Fibroblast of the conjunctiva (primary cell): Measurements from ENCODE around the gene MAPKAPK3.
"Not testable (repeated sequence)": the region's sequence is repeated elsewhere in the genome, so short reads cannot be mapped to it uniquely, and the experiment has no call there.

Experiments
- DNase-seq: peaks from one replicate; pipeline ENCODE4 v3.0.0-alpha.2; 2010; ENCODE audit warnings: low read depth

The MAPKAPK3 gene

DNA sequence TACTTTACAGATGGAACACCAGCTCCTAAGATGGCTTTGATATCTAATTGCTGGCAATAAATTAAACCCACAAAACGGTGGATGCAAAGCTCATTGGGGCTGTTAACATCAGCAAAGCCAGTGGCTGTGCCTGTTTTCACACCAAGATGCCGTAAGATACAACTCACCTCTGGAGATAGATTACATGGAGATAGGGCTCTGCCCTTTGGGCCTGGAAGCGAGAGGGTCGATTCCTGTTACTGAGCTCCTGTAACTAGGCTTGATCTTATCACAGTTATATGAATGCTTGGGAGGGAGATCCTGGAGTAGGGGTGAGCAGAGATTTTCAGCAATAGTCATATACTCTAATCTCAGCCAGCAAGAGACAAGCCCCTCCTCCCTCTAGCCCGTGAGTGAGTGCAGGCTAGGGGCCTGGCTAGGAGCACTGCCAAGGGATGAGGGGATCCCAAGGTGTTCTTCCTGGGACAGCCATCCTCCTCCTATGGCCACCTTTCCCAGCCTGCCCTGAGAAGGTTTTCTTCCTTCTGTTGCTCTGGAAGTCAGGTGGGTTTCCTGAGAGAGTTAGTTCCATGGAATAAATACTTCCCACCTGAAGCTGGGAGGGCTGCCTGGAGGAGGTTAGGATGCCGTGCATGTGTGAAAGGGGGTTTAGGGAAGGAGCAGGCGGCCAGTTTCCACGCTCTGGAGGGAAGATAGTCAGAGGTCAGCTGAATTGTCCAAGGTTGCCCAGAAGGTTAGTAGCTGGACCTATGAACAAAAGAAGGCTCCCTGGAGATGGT lies 39.7 kb downstream of the MAPKAPK3 start:
- no peak for DNase-seq

DNA sequence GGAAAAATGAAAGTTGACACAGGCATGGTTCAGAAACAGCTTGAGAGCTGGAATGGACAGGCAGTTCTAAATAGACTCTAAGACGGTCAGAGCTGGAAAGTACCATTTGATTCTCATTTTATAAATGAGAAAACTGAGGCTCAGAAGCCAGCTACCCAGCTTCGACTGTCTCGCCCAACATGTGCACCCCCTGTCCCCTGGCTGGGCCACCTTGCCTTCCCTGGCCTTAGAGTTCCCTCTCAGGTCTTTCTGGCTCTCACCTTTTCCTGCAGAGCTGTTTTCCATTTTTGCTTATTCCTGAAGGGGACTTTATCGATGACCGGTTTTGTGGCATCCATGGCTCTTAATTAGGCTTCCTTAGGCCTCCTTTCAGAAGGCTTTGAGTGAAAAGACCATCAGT lies 40.5 kb downstream of the MAPKAPK3 start:
- DNase-seq: no peak

DNA sequence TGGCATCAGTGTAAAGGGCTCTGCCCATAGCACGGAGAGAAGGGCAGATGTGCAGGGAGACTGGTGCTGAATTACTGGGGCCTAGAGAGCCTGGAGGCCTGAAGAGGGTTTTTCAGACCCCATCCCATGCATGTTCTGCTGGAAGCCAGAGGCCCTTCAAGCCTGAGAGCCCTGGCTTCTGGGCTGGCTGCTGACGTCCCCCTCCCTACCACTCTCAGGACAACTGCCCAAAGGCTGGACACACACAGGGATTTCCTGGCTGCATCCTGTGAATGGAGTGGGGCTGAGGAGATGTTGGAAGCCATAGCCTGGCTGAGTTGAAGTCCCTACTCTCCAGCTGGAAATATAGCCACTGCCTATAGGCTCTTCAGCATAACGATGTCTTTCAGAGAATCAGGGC lies 40.9 kb downstream of the MAPKAPK3 start:
- DNase-seq: no peak

DNA sequence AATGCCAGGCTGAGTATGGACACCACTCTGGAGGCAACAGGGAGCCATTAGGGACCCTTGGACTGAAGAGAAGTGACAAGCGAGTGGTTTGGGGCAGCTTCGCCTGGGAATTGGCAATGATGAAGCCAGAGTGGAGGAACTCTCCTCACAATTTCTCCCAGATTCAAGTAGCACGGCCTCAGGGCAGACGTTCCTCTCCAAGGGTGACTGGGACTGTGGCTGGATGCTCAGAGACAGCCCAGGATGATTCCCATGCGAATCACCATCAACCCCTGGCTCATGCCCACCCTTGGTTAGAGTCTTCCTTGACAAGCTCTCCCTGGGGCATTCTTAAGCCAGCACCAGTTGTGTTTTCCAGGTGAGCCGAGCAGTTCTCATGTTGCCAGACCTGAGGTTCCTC lies 41.5 kb downstream of the MAPKAPK3 start:
- no peak for DNase-seq

DNA sequence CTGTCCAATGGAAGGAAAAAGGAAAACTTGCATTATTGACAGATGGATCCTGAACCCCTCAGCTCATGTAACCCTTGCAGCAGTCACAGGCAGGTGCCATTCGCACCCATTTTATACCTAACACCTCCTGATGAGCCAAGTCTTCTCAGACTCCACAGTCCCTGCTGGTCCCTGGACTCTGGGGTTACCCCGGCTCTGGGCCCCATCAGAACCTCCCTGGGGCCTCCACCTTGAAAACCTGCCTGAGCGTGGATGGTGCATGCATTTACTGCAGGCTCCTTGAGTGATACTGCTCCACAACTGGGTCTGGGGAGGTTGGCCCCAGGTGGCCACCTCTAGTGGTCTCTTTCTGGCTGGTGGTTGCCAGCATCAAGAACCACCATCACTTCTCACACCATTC lies 41.9 kb downstream of the MAPKAPK3 start:
- no peak for DNase-seq

DNA sequence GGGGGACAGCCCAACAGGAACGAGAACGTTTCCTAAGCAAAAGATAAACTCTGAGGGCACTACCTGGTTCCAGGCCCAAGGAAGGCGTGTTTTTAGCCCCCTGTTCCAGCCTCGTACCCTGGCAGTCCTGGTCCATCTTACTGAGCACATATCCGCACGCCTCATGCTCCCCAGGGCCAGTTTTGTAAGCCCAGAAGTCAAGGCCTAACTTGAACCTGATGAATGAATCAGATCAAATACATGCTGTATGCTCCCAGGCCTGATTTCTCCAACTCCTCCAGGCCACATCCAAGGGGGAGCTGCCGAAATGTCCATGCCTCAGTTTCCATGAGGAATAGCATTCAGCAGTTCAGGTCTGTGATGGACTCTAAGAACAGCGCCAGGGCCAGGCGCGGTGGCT lies 43.4 kb downstream of the MAPKAPK3 start:
- DNase-seq: no peak

DNA sequence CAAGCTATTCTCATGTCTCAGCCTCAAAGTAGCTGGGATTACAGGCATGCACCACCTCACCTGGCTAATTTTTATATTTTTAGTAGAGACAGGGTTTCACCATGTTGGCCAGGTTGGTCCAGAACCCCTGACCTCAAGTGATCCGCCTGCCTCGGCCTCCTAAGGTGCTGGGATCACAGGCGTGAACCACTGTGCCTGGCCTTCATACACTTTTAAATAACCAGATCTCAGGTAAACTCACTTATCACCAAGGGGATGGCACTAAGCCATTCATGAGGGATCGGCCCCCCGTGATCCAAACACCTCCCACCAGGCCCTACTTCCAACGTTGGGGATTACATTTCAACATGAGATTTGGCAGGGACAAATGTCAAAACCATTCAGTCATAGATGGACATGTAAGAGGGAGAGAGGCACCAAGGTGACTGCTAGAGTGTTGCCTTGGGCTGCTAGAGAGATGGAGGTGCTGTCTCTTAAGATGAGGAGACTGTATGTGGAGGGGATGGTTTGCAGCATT lies 44.4 kb downstream of the MAPKAPK3 start:
- DNase-seq: no peak

DNA sequence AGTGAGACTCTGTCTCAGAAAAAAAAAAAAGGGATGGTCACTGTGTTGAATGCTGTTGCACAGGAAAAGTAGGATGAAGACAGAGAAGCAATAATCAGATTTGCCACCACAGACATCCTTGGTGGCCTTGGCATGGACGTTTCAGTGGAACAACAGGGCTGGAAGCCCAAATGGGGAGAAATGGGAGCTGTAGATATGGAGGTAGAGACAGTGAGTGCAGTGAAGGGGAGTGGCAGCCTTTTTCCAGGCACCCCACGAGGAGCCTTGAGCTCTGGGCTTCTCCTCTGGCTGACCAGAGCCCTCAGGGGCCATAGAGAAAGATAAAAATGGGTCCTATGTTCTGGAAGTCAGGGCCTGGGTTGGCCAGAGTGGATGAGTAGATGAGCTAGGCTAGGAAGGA lies 45.5 kb downstream of the MAPKAPK3 start:
- no peak for DNase-seq

DNA sequence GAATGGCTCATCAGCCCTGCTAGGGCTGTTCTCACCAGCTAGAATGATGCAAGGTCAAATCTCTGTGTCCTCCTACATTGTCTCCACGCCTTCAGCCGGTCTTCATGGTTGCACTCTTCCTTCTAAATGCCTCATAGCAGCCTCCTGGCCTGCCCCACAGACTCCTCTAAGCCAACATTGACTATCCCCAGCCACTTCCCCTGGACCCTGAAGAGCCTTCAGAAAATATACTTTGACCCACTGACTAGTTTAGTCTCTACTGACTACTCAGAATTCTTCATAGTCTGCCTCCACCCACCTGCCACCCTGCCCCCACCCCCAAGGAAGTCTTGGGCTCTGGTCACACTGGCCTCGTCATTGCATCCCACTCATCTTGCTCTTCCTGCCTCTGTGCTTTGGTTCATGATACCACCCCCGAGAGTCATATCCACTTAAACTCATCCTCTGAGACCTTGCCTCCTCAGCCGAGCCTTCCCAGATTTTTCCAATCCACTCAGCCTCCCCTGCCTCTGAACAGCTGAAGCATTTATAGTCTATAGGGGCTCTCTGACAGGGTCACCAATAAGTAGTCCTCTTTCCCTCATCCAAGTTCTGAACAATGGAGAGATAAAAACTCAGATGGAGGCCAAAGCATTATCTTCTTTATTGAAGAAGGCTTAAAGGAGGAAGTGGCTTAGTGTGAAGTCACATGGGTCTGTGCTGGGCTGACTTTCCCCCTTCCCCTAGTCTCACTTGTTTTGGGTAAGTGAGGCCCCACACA lies 48.3 kb downstream of the MAPKAPK3 start:
- no peak for DNase-seq

DNA sequence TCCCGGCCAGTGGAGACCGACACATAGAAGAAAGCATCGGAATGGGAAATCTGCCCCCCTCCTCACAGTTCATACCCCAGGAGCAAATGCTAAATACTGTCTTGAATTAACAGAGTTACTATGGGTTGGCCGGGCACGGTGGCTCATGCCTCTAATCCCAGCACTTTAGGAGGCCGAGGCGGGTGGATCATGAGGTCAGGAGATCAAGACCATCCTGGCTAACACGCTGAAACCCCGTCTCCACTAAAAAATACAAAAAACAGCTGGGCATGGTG lies 48.8 kb downstream of the MAPKAPK3 start:
- DNase-seq: not testable (repeated sequence)

DNA sequence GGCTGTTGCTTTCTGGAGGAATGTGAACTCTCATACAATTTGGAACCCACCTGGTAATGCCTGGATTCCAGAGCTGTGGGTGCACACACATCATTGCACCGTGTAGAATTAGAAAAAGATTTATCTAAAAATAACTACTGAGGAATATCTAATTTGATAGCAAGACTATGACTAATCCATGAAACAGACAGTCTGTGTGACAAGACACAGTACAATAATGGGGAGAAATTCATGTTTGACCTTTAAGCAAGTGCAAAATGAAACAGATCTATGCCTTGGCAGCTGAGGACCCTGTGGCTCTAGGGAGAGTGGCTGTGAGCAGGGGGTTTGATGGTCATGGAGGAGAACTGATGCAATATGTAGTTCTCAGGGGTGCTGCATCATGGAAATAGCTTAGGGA lies 49.9 kb downstream of the MAPKAPK3 start:
- no peak for DNase-seq

DNA sequence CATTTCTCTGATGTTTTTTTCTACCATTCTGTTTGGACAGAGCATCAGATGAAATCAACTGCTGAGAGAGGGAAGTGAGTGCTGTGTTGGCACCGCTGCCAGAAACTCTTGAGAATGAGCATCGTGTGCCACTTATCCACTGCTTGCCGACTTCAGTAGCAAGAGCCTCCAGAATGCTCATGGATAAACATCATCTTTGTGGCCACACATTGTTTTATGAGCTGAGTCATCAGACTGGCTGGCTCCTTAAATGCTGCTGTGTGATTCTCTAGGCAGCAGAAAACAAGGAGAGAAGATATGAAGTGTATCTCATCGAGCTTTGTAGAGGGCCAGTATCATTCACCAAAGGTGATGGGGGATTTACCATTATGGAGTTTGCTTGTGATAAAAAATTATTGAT lies 54.4 kb downstream of the MAPKAPK3 start:
- DNase-seq: no peak

DNA sequence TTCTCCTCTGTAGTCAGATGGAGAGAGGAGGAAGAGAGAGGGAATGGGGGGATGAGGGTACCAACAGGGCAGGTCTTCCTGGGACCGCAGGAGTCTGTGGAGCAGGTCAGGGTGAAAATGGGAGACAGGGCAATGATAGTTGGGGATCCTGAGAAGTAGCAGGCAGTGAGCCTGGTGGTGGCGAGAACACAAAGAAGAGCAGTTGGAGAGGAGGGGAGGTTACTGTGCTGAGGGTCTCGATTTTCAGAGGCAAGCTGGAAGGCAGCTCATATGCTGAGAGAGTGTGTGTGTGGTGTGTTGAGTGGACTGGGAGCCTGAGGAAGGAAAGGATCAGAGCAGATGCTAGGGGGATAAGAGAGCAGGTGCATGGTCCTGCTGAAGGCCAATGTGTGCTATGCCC lies 55.7 kb downstream of the MAPKAPK3 start:
- DNase-seq: no peak

DNA sequence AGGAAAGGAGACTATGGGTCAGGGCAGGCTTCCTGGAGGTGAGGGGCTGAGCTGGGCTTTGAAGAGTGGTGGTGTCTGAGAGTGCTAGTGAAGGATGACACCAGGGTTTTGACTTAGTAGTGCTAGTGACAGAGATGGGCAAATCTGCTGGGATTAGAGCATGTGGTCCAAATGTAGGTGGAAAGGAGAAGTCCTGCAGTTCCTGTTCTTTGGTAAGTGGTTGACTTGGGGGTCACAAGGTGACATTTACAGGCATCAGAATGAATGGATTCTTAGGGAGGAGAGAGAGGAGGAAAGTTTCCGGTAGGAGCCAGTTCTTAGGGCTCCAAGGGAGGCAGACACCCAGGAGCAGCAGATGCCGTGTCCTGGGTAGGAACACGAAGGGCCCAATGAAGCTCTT lies 57.0 kb downstream of the MAPKAPK3 start:
- DNase-seq: no peak

DNA sequence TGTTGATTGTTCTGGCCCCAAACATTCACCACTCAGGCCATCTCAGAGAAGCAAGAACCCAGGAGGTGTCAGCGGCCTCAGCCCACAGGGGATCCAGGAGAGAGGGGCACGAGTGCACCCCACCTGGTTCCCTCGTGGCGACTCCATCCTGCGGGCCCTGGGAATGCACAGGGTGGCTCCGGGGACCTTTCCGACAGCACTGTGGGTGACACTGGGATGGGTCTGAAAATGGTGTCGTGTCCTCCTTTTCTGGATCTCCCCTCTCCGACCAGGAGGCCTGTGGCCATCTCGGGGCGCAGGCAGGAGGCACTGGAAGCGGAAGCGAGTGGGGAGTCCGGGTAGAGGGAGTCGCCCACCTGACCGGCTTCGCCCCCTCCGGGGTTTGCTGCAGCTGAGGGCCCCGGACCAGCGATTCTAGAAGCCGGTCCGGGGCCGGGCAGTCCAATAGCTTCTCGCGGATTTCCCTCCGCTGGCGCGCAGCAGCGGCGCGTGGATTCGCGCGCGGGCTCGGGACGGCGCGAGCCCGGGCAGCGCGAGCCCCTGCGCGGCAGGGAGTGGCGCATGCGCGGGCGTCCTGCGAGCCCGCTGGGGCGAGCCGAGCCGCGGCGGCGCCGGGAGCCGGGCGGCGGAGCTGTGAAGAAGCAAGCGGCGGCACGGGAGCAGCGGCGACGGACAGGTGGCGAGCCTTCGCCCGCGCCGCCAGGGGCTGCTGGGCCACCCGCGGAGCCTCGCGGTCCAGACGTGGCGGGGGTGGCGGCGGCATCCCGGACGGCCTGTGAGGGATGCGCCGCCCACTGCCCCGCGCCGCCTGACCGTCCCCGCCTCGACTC lies 57.6 kb downstream of the MAPKAPK3 start, which contains the start of gene DOCK3:
TSS of gene DOCK3 (plus strand) at position 579 of the 830 bp plus-strand sequence. CDS start 337 bp downstream, outside the sequence.
- no peak for DNase-seq

DNA sequence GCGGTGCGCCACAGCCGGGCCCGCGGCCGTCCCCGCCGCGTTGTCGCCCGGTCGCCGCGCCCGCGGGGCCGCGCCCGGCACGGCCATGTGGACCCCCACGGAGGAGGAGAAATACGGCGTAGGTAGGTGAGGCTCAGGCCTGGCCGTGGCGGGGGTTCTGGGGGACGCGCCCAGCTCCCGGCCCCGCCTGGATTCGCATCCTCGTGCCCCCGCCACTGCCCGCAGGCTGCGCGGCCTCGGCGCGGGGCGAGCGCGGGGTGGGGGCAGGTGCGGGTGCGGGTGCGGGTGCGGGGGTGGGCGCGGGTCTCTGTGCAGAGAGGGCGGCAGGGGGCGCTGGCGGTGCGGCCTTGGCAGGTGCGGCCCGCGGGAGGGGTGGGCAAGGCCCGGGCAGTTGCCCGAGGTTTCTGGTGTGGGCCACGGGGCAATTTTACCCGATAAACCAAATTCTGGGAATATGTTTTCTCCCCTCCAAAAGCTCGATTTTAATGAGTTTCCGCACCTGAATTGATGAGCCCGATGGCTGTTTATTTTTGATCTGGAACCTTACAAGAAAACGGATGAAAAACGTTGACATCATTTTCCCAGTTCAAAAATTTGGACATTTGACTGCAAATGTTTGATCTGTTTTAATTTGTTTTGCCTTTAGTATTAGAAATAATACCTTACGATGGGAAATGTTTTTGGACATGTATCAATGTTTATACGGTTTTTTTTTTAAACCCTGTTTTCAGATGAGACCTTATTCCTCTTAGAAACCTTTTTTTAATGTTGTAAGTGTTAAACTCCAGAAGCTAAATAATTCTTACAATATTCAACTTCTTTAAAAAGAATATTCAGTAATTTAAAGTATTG lies 58.5 kb downstream of the MAPKAPK3 start:
- no peak for DNase-seq

DNA sequence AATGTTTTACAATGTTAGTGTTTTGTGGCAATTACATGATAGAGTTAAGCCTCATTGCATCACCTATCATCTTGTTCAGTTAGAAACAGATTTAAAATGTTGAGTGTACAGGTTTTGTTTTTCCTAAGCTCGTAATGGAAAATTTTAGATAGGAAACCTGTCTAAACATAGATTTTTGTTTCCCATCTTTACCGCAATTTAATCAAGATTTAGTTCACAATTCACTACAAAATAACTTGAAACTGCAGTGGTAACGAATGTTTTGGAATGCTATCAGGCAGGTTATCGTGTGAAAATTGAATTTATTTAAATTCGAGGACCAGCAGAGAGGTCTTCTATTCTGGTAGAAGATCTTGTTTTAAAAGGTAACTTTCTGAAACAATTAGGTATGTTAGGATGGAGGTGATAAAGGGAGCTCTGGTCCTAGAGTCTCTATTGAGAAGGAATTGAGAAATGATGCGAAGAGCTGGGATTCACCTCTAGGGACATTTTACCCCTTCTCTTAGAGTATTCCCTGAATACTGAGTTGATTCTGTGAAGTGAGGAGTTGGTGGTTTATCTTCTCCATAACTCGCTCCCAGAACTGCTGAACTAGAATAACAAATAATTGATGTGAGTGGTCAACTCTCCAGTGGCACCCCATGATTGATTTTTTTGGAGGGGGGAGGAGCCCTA lies 59.2 kb downstream of the MAPKAPK3 start:
- DNase-seq: no peak

DNA sequence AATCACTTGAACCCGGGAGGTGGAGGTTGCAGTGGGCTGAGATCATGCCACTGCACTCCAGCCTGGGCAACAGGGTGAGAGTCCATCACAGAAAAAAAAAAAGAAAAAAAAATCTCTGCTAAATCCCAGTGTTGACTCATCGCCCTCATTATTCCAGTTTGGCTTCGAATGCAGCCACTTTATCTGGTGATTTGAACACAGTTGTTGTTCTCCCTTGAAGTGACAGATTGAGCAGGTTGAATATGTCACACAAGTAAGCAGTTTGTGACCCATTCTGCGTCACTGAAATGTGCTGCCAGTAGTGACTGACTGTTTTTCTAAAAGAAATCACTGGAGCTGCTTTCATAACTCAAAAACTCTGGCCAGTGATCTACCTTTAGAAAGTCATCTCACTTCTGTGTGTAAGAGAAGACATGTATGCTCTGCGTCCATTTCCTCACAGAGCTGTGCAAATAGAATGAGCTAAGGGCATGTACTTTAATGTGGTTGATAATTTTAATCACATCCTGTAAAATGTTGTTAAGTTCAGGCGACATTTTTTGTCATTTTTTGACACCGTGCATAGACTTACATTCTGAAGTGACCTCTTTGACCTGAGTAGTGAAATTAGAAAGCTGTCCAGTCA lies 70.3 kb downstream of the MAPKAPK3 start:
- DNase-seq: no peak

DNA sequence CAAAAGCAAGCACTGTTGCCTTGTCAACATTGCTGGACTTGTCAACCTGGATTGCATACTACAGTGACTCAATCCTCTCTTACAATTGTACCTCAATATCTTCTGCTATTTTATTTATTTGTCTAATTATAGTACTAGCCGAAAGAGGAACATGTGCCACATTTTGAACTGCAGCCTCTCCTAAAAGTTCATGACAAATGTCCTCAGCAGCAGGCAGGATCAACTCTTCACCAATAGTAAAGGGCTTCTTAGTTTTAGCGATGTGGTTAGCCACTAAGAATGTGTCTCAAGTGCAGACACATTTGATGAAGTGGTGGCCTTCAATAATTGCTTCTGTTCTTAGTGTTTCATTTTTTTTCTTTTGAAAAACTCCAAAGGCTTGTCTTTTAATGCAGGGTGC lies 71.0 kb downstream of the MAPKAPK3 start:
- no peak for DNase-seq

DNA sequence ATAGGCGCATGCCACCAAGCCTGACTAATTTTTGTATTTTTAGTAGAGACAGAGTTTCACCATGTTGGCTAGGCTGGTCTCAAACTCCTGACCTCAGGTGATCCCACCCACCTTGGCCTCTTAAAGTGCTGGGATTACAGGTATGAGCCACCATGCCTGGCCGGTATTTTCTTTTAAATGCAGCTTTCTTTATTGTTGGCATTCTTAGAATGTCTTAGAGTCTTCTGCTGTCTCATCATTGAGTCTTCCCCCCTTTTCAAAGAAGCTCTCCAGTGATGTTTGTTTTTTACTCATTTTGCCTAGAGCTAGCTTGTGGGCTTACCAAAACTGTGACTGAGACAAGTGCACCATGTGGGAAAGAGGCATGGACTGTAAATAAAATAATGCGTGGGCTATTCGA lies 71.7 kb downstream of the MAPKAPK3 start:
- DNase-seq: not testable (repeated sequence)

DNA sequence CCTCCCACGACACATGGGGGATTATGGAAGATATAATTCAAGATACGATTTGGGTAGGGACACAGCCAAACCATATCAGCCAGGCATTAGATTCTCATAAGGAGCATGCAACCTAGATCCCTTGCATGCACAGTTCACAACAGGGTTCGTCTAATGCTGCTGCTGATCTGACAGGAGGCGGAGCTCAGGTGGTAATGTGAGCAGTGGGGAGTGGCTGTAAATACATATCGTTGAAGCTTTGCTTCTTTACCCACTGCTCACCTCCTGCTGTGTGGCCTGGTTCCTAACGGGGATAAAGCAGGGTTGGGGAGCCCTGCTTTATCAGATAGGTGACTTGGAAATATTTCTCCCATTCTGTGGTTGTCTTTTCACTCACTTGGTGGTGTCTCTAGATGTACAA lies 72.6 kb downstream of the MAPKAPK3 start:
- no peak for DNase-seq
